GM10248 (cell line): Measurements from ENCODE around the gene GPRC5A.

Source experiments
- CTCF ChIA-PET: fragments of 300-600 bp; sonication (Branson Sonifier 250); formaldehyde crosslinking; extraction: SDS; loops from one replicate; lab custom pipeline; 2021; ENCODE audit warnings: antibody characterized with exemption; lab: Yijun Ruan, JAX
- POLR2A ChIA-PET: fragments of 350-650 bp; sonication (Branson Sonifier 250); formaldehyde crosslinking; extraction: SDS; loops from one replicate; lab custom pipeline; 2020; ENCODE audit warnings: antibody characterized with exemption; lab: Yijun Ruan, JAX
- DNase-seq: peaks from one replicate; pipeline ENCODE4 v3.0.0; 2012; ENCODE audit errors: extremely low spot score
- TF ChIP-seq, protein P1 (sequence below): IDR thresholded peaks from 2 replicates; pipeline ENCODE4 v1.5.1; 2012; ENCODE audit warnings: mild to moderate bottlenecking, low read depth; ENCODE audit errors: extremely low read depth, missing control alignments, control extremely low read depth

Gene GPRC5A

DNA sequence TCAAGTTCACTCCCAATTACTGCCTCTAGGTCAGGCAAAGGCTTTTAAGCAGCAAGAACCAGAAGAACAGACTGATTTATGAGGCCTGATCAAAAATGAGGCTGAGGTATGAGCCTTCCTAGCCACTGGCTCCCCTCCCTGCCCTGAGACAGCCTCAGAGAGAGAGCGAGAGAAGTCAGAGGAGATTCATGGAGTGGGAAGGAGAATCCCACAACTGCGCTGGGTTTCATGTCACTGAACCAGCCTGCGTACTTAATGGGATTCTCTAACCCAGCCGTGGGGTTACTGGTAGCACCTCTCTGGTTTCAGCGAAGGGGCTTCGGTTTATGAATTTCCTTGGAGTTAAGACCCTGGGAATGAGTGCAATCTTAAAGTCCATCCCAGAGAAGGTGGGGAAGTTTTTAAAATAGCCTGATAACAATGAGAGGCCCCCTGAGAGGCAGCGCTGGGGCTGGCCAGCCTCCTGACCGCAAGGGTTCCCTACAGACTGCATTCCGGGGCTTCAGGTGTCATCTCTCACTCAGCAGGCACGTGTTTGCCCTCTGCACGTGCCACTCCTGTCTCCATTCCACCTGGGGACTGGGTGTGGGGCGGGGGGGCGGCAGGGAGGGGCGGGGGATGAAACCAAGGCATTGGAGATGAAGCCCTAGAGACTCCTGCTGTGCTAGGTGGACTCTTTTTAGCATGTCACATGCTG lies 6.1 kb upstream of the GPRC5A start:
- TF ChIP-seq, protein P1, sequence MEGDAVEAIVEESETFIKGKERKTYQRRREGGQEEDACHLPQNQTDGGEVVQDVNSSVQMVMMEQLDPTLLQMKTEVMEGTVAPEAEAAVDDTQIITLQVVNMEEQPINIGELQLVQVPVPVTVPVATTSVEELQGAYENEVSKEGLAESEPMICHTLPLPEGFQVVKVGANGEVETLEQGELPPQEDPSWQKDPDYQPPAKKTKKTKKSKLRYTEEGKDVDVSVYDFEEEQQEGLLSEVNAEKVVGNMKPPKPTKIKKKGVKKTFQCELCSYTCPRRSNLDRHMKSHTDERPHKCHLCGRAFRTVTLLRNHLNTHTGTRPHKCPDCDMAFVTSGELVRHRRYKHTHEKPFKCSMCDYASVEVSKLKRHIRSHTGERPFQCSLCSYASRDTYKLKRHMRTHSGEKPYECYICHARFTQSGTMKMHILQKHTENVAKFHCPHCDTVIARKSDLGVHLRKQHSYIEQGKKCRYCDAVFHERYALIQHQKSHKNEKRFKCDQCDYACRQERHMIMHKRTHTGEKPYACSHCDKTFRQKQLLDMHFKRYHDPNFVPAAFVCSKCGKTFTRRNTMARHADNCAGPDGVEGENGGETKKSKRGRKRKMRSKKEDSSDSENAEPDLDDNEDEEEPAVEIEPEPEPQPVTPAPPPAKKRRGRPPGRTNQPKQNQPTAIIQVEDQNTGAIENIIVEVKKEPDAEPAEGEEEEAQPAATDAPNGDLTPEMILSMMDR: no peak
- no peak for DNase-seq
- ChIA-PET POLR2A (no interaction called here), CTCF (no interaction called here)

DNA sequence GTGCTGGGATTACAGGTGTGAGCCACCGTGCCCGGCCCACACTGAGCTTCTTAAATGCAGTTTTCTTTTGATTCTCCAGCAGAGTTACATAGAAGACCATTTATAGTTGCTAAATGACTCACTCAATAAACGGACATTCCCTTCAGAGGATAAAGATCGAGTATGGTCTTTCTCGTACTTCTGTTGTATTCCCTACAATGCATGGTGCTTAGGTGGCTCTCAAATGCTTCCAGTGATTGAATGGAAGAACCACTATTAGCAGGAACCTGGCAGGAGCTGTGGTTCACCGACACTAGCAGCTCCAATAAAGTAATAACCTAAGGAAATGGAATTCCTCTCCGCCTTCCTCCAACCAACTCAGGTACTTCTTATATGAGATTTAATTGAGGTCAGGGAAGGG lies 3.9 kb upstream of the GPRC5A start:
- DNase-seq: no peak
- ChIA-PET POLR2A (no interaction called here), CTCF (interaction anchor here (0.9 to 1.5 kb wide), 3 partner anchors 21 to 51 kb away, joined by 3 to 6 read pairs (median 6); no protein-coding TSS in a partner anchor)
- TF ChIP-seq, protein P1: no peak

DNA sequence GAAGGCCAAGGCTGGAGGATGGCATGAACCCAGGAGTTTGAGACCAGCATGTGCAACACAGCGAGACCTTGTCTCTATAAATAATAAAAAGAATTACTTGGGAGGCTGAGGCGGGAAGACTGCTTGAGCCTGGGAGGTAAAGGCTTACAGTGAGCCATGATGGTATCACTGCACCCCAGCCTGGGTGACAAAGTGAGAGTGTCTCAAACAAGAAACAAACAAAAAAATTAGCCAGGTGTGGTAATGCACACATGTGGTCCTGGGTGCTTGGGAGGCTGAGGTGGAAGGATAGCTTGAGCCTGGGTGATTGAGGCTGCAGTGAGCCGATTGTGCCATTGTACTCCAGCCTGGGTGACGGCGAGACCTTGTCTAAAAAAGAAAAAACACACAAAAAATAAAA lies 1.7 kb upstream of the GPRC5A start:
- ChIA-PET CTCF (no interaction called here), POLR2A (no interaction called here)
- DNase-seq: no peak
- TF ChIP-seq, protein P1: no peak

DNA sequence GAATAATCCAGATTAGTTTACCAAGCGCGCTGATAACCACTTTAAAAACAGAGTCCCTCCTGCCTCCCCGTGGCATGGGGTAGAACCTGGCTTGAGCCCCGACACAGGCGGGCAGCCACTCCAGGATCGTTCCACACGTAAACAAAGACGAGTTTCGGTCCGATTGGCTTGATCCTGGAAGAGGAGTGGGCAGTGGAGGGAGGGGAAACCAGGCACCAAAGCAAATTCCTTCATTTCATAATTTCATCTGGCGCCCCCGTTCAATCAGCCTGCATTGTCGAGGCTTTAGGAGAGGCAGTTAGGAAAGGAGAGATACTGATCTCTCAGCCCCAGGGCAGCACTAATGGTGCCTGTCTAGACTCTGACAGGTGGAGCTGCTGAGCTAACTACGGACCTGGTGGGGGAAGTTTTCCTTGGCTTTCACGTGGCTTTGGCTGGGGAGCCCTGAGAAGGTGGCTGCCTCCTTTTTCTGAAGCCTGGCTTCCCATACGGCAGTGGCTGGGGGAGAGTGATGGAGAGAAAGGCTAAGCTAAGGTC lies 751 bp upstream of the GPRC5A start:
- TF ChIP-seq, protein P1: peak; percentile 28
- DNase-seq: peak; percentile 47
- CTCF ChIA-PET: interaction anchor here (0.9 to 1.4 kb wide), 7 partner anchors 9 to 70 kb away, joined by 3 to 6 read pairs (median 4); no protein-coding TSS in a partner anchor
- POLR2A ChIA-PET: interaction anchor here (0.6 kb wide), 1 partner anchor 90 kb away, joined by 3 read pairs; no protein-coding TSS in a partner anchor

DNA sequence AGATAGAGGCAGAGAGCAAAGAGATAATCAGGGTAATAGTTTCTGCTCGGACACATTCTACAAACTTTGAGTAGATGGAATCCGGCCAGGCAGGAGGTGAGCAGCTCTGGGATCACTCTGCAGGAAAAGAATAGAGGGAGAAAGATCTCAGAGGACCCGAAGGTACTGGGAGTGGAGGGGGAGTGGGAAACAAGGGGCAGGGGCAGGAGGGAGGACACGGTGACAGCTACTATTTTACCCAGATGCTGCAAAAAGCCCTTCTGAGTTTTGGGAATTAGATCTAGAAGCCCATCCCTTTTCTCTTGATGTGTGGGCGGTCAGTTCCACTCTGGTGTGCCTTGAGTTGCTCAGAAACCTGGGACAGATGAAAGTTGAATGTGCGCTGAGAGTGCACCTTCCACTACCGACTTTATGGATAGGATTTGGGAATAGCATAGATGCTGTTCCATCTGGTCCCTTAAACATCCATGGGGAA lies 556 bp downstream of the GPRC5A start:
- ChIA-PET POLR2A (interaction anchor here (0.5 to 0.7 kb wide), 2 partner anchors 155 to 266 kb away, joined by 3 to 4 read pairs; no protein-coding TSS in a partner anchor), CTCF (interaction anchor here (0.9 to 1.4 kb wide), 9 partner anchors 7 to 55 kb away, joined by 3 to 6 read pairs (median 4); no protein-coding TSS in a partner anchor)
- TF ChIP-seq, protein P1: no peak
- DNase-seq: no peak

DNA sequence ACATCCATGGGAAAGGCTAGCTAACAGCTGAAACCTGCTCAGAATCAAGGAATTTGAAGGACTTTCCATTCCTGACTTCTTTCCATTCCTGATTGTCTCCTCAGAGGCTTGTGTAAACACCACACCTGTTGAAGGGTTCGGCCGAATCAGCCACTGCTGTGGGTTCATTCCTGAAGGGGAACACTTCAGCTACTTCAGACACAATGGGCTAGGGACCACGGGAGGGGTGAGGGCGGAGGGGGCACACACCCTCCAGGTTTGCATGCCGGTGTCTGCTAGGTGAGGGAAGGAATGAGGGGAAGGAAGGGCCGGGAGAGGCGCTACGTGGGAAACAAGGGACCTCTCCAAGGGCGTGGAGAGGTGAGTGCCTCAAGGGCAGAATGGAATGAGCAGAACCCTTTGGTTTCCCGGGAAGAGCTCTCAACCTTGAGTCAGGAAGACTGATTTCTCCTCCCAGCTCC lies 1.3 kb downstream of the GPRC5A start:
- POLR2A ChIA-PET: no interaction called here
- CTCF ChIA-PET: interaction anchor here (1.1 to 1.3 kb wide), 3 partner anchors 15 to 56 kb away, joined by 3 to 4 read pairs (median 3); no protein-coding TSS in a partner anchor
- no peak for DNase-seq
- TF ChIP-seq, protein P1: no peak
